Peyer's patch (tissue), 4 donors: Measurements from ENCODE around the gene MTF2. TPM values are rescaled to one million over a fixed set of nuclear protein-coding genes. Genes with fewer than 3 reads are reported as not detected.

Experiments
- DNase-seq, 3 donors: peaks; one replicate each; pipeline ENCODE4 v3.0.0-alpha.2; 2017 to 2019
- H3K27ac ChIP-seq, 4 donors: fragments of 200-600 bp; sonication (generic); one replicate each; pipeline ENCODE4 v1.5.1; 2016 to 2019
- H3K27me3 ChIP-seq, 2 donors: fragments of 200-600 bp; sonication (generic); one replicate each; pipeline ENCODE4 v1.5.1; 2019
- H3K36me3 ChIP-seq, 3 donors: fragments of 200-600 bp; sonication (generic); one replicate each; pipeline ENCODE4 v1.5.1; 2016 to 2019
- H3K4me1 ChIP-seq, 4 donors: fragments of 200-600 bp; sonication (generic); one replicate each; pipeline ENCODE4 v1.5.1; 2016 to 2019
- H3K4me3 ChIP-seq, 4 donors: fragments of 200-600 bp; sonication (generic); 1 replicate in 3 of 4; 2 replicates in 1 of 4; pipeline ENCODE4 v1.5.1; 2016 to 2019; ENCODE audit warnings: mild to moderate bottlenecking in 1 of 4
- H3K9me3 ChIP-seq, 4 donors: fragments of 200-600 bp; sonication (generic); one replicate each; pipeline ENCODE4 v1.5.1; 2016 to 2019; ENCODE audit warnings: mild to moderate bottlenecking in 1 of 4
- CTCF ChIP-seq, 6 experiments: fragments of 450-650 bp in 4 of 6; fragments of 200-600 bp in 2 of 6; sonication (generic) in 1 of 6; IDR thresholded peaks; one replicate each; pipeline ENCODE4 v1.5.1; 2017 to 2019; ENCODE audit warnings: antibody characterized with exemption in 6 of 6, mild to moderate bottlenecking in 3 of 6, moderate library complexity in 1 of 6
- POLR2A ChIP-seq, 2 donors: fragments of 450-650 bp; IDR thresholded peaks; one replicate each; pipeline ENCODE4 v1.5.1; 2017; ENCODE audit warnings: antibody characterized with exemption in 2 of 2, mild to moderate bottlenecking in 2 of 2, moderate library complexity in 2 of 2
- total RNA-seq, 4 donors: library from RNA; depleted of rRNA; stranded (reverse); fragments of >200 nt; gene quantifications; one replicate each; pipeline ENCODE4 v1.1.0, GENCODE V29; 2016

MTF2 gene
- total RNA-seq, 4 donors from 2014 or later, result 22.3 to 29.8 (median 26.4) TPM

GRCh38 chr1:93102142-93102541, 23.1 kb downstream of the MTF2 start:
- peaks cover 0 to 3% (median 0%) of the 10 kb centered on the region in 4 donors for H3K9me3 ChIP-seq
- no peak overlapping the region for H3K27ac ChIP-seq
- no peaks in the 10 kb centered on the region for H3K4me1 ChIP-seq
- H3K4me3 ChIP-seq, result no peak overlapping the region
- H3K27me3 ChIP-seq, result no peaks in the 10 kb centered on the region
- H3K36me3 ChIP-seq, result peaks cover 0 to 10% (median 0%) of the 10 kb centered on the region in 3 donors
- TF ChIP-seq POLR2A (IDR thresholded peaks at IDR 0.05) (no peak), CTCF (IDR thresholded peaks at IDR 0.05) (no peak)
- no peak for DNase-seq

GRCh38 chr1:93106226-93106625, 27.1 kb downstream of the MTF2 start:
- Histone ChIP-seq H3K27ac (no peak overlapping the region), H3K4me3 (no peak overlapping the region), H3K27me3 (no peaks in the 10 kb centered on the region), H3K36me3 (peaks cover 0 to 12% (median 0%) of the 10 kb centered on the region in 3 donors), H3K4me1 (no peaks in the 10 kb centered on the region), H3K9me3 (peaks cover 0 to 4% (median 2%) of the 10 kb centered on the region in 4 donors)
- DNase-seq, result no peak
- no peak for TF ChIP-seq POLR2A (IDR thresholded peaks at IDR 0.05)
- TF ChIP-seq CTCF (IDR thresholded peaks at IDR 0.05), result no peak

GRCh38 chr1:93107395-93107794, 28.3 kb downstream of the MTF2 start:
- no peak for DNase-seq
- peaks cover 0 to 12% (median 0%) of the 10 kb centered on the region in 3 donors for H3K36me3 ChIP-seq
- H3K27ac ChIP-seq, result no peak overlapping the region
- no peak overlapping the region for H3K4me3 ChIP-seq
- TF ChIP-seq CTCF (IDR thresholded peaks at IDR 0.05), result no peak
- no peak for TF ChIP-seq POLR2A (IDR thresholded peaks at IDR 0.05)
- H3K9me3 ChIP-seq, result peaks cover 0 to 4% (median 2%) of the 10 kb centered on the region in 4 donors
- no peaks in the 10 kb centered on the region for H3K27me3 ChIP-seq
- no peaks in the 10 kb centered on the region for H3K4me1 ChIP-seq

- peaks cover 0 to 4% (median 2%) of the 10 kb centered on the region in 4 donors for H3K9me3 ChIP-seq
- peaks cover 0 to 12% (median 0%) of the 10 kb centered on the region in 3 donors for H3K36me3 ChIP-seq
- H3K27me3 ChIP-seq, result no peaks in the 10 kb centered on the region
- no peak overlapping the region for H3K27ac ChIP-seq
- TF ChIP-seq POLR2A (IDR thresholded peaks at IDR 0.05), result no peak
- no peak for TF ChIP-seq CTCF (IDR thresholded peaks at IDR 0.05)
- DNase-seq, result no peak
- no peaks in the 10 kb centered on the region for H3K4me1 ChIP-seq
- H3K4me3 ChIP-seq, result no peak overlapping the region
Observed at GRCh38 chr1:93108335-93108734, 29.3 kb downstream of the MTF2 start.

GRCh38 chr1:93109578-93109977, 30.5 kb downstream of the MTF2 start:
- no peak for DNase-seq
- no peak overlapping the region for H3K27ac ChIP-seq
- H3K27me3 ChIP-seq, result no peaks in the 10 kb centered on the region
- no peaks in the 10 kb centered on the region for H3K4me1 ChIP-seq
- peaks cover 0 to 4% (median 2%) of the 10 kb centered on the region in 4 donors for H3K9me3 ChIP-seq
- no peak for TF ChIP-seq POLR2A (IDR thresholded peaks at IDR 0.05)
- TF ChIP-seq CTCF (IDR thresholded peaks at IDR 0.05), result no peak
- H3K4me3 ChIP-seq, result no peak overlapping the region
- H3K36me3 ChIP-seq, result peaks cover 0 to 8% (median 0%) of the 10 kb centered on the region in 3 donors

- Histone ChIP-seq H3K9me3 (peaks cover 0 to 4% (median 2%) of the 10 kb centered on the region in 4 donors), H3K4me3 (no peak overlapping the region), H3K27me3 (no peaks in the 10 kb centered on the region), H3K36me3 (peaks cover 0 to 15% (median 0%) of the 10 kb centered on the region in 3 donors), H3K27ac (no peak overlapping the region), H3K4me1 (no peaks in the 10 kb centered on the region)
- TF ChIP-seq POLR2A (IDR thresholded peaks at IDR 0.05) (no peak), CTCF (IDR thresholded peaks at IDR 0.05) (no peak)
- no peak for DNase-seq
Observed at GRCh38 chr1:93111065-93111464, 32.0 kb downstream of the MTF2 start.
